Left kidney (tissue), 2 donors: ENCODE measurements around the gene LRRC37B. TPM values are rescaled to one million over a fixed set of nuclear protein-coding genes. Genes with fewer than 3 reads are reported as not detected.
"Not testable (repeated sequence)": the region's sequence is repeated elsewhere in the genome, so short reads cannot be mapped to it uniquely, and the experiment has no call there.

Source experiments
- DNase-seq: peaks from one replicate; pipeline ENCODE4 v3.0.0-alpha.2; 2013
- polyA plus RNA-seq: library from polyadenylated mRNA; unstranded; fragments of 120-200 nt; gene quantifications from one replicate; pipeline ENCODE4 v1.2.1, GENCODE V29; 2013; ENCODE audit not compliant: insufficient read length

The LRRC37B gene
- polyA plus RNA-seq, 1 donor, result 33.0 TPM

GRCh38 chr17:32041306-32041875, 34.2 kb downstream of the LRRC37B start:
- DNase-seq, result not testable (repeated sequence)

GRCh38 chr17:32042266-32042665, 35.1 kb downstream of the LRRC37B start:
- DNase-seq, result not testable (repeated sequence)

GRCh38 chr17:32045611-32046010, 38.4 kb downstream of the LRRC37B start:
- DNase-seq, result not testable (repeated sequence)

GRCh38 chr17:32047663-32048062, 40.5 kb downstream of the LRRC37B start:
- not testable (repeated sequence) for DNase-seq

GRCh38 chr17:32054985-32055384, 47.8 kb downstream of the LRRC37B start:
- DNase-seq, result not testable (repeated sequence)

- not testable (repeated sequence) for DNase-seq
These were observed 48.2 kb downstream of the LRRC37B start for GRCh38 chr17:32055425-32055824.

GRCh38 chr17:32056500-32056899, 49.3 kb downstream of the LRRC37B start:
- DNase-seq, result not testable (repeated sequence)

GRCh38 chr17:32057460-32058105, 50.4 kb downstream of the LRRC37B start:
- not testable (repeated sequence) for DNase-seq

- not testable (repeated sequence) for DNase-seq
These were observed 53.5 kb downstream of the LRRC37B start for GRCh38 chr17:32060695-32061094.

- DNase-seq, result not testable (repeated sequence)
These were observed 54.7 kb downstream of the LRRC37B start for GRCh38 chr17:32061840-32062239.

GRCh38 chr17:32064091-32064490, 56.9 kb downstream of the LRRC37B start:
- not testable (repeated sequence) for DNase-seq

GRCh38 chr17:32066123-32066680, 59.0 kb downstream of the LRRC37B start:
- DNase-seq, result not testable (repeated sequence)

GRCh38 chr17:32066863-32067642, 59.9 kb downstream of the LRRC37B start:
- DNase-seq, result not testable (repeated sequence)

GRCh38 chr17:32069067-32069466, 61.9 kb downstream of the LRRC37B start:
- not testable (repeated sequence) for DNase-seq

GRCh38 chr17:32071961-32072360, 64.8 kb downstream of the LRRC37B start:
- not testable (repeated sequence) for DNase-seq

GRCh38 chr17:32073131-32073530, 65.9 kb downstream of the LRRC37B start:
- DNase-seq, result not testable (repeated sequence)

GRCh38 chr17:32079753-32080152, 72.6 kb downstream of the LRRC37B start:
- DNase-seq, result peak; percentile 52

- DNase-seq, result peak; percentile 10
These were observed 76.4 kb downstream of the LRRC37B start for GRCh38 chr17:32083550-32083979.

GRCh38 chr17:32084003-32084941, 77.1 kb downstream of the LRRC37B start:
- DNase-seq, result peak; percentile 87

- not testable (repeated sequence) for DNase-seq
These were observed 78.0 kb downstream of the LRRC37B start for GRCh38 chr17:32084942-32085829.
